Rectal smooth muscle tissue (tissue), 1 donor: Measurements from ENCODE around the gene WDR54.
"Not testable (repeated sequence)": the region's sequence is repeated elsewhere in the genome, so short reads cannot be mapped to it uniquely, and the experiment has no call there.

Experiments used
- H3K27ac ChIP-seq: one replicate; pipeline ENCODE4 v1.7.0; 2013; ENCODE audit warnings: low read depth, low read length, inconsistent platforms
- H3K27me3 ChIP-seq: one replicate; pipeline ENCODE4 v1.7.0; 2013; ENCODE audit warnings: low read length; ENCODE audit not compliant: control insufficient read depth, insufficient read depth
- H3K36me3 ChIP-seq: one replicate; pipeline ENCODE4 v1.7.0; 2013; ENCODE audit warnings: low read length; ENCODE audit not compliant: control insufficient read depth, insufficient read depth
- H3K4me1 ChIP-seq: one replicate; pipeline ENCODE4 v1.7.0; 2013; ENCODE audit warnings: low read length; ENCODE audit not compliant: control insufficient read depth, insufficient read depth
- H3K4me3 ChIP-seq: one replicate; pipeline ENCODE4 v1.7.0; 2013; ENCODE audit warnings: low read length
- H3K9ac ChIP-seq: one replicate; pipeline ENCODE4 v1.7.0; 2013; ENCODE audit warnings: low read length

The WDR54 gene

GRCh38 chr2:74470742-74471141 lies 49.2 kb downstream of the WDR54 start:
- H3K4me3 ChIP-seq, H3K9ac ChIP-seq, H3K4me1 ChIP-seq, H3K27me3 ChIP-seq, H3K27ac ChIP-seq: not testable (repeated sequence)
- H3K36me3 ChIP-seq: peaks cover 11% of the 10 kb centered on the region

DNA sequence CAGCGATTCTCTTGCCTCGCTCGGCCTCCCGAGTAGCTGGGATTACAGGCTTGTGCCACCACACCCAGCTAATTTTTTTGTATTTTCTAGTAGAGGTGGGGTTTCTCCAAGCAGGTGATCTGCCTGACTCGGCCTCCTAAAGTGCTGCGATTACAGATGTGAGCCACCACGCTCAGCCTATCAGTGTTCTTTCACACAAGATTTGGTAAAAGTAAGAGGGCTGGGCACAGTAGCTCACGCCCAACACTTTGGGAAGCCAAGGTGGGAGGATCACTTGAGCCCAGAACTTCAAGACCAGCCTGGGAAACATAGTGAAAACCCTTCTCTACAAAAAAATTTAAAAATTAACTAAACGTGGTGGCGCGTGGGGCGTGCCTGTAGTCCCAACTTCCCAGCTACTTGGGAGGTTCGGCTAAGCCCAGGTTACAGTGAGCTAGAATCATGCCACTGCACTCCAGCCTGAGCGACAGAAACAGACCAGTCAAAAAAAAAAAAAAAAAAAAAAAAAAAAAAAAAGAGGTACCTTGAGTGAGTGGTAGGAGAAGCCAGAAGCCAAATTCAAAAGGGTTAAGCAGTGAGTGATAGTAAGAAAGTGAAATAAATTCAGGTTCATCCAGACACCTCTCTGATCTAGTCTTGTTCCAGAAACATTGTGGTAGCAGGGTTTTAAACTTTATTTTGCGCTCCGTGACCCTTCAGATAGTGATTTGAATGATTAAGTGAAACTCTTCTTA lies 50.0 kb downstream of the WDR54 start:
- Histone ChIP-seq H3K27ac (peak overlapping the region; percentile 91), H3K36me3 (peaks cover 11% of the 10 kb centered on the region), H3K27me3 (no peaks in the 10 kb centered on the region), H3K4me1 (peaks cover 9% of the 10 kb centered on the region), H3K4me3 (peak overlapping the region; percentile 97), H3K9ac (peak overlapping the region; percentile 36)

DNA sequence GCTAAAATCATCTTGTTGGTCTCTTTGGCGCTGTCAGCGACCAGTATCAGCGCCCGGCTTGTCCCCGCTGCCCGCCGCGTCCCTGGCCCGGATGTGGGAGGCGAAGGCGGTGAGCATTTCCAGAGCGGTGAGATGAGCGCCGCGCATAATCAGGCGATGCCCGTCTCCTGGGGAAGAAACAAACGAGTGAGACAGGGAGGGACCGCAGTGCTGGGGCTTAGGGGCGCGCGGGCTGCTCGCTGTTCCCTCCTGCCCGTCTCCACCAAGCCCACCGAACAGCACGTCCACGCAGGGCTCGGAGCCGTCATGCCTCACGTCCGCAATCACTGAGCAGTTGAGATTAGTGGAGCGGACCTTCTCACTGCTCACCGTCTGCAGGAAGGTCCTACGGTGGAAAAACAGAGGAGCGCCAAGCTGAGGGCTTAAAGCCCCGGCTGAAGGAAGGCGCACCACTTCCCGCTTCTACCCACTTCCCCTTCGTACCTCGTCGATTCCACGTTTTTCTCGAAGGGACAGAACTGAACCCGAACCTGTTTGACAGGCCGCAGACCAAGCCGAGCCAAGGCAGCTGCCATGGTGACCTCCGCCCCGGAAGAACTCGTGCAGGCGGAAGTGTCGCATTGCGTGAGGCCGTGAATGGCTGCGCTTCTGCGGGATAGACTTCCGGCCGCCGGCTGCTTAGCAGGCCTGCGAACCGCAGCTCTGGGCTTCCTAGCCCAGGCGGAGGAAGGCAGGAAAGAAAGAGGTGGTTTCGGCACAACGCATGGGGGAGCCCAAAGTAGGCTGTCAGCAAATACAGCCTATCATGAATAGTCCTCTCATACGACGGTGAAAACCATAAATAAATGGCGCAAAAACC lies 50.8 kb downstream of the WDR54 start, which contains the start of gene MRPL53:
Gene MRPL53 (minus strand): TSS at position 595 of the 859 bp plus-strand sequence. CDS start 20 bp downstream, at position 575.
- Histone ChIP-seq H3K4me3 (peak within 1 kb of the TSS; percentile 97), H3K27ac (peak within 1 kb of the TSS; percentile 91), H3K9ac (peak within 1 kb of the TSS; percentile 36), H3K27me3 (no peaks in the 10 kb centered on the region), H3K4me1 (peaks cover 9% of the 10 kb centered on the region), H3K36me3 (peaks cover 13% of the 10 kb centered on the region)

DNA sequence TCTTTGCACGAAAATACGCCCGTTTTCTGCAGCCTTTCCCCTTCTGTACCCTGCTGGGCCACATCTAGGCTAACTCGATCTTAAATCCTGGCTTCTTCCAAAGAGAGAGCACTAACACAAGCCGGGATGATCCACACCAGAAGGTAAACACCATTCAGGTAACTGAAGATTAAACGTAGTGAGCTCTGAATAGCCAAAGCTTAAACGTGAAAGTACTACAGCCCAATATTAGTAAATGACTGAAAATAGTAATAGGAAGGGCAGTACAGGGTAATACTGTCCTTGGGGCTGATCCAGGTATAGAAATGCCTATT lies 51.4 kb downstream of the WDR54 start:
- H3K36me3 ChIP-seq: peaks cover 16% of the 10 kb centered on the region
- peak overlapping the region; percentile 97 for H3K4me3 ChIP-seq
- H3K27ac ChIP-seq: peak overlapping the region; percentile 91
- H3K27me3 ChIP-seq: no peaks in the 10 kb centered on the region
- H3K4me1 ChIP-seq: peaks cover 9% of the 10 kb centered on the region
- H3K9ac ChIP-seq: peak overlapping the region; percentile 36

- peaks cover 16% of the 10 kb centered on the region for H3K36me3 ChIP-seq
- no peak overlapping the region for H3K9ac ChIP-seq
Measured at GRCh38 chr2:74474481-74474880, 53.0 kb downstream of the WDR54 start.

GRCh38 chr2:74474899-74475298 lies 53.4 kb downstream of the WDR54 start:
- Histone ChIP-seq H3K9ac (no peak overlapping the region), H3K27ac (no peak overlapping the region), H3K4me3 (no peak overlapping the region), H3K27me3 (no peaks in the 10 kb centered on the region), H3K36me3 (peaks cover 16% of the 10 kb centered on the region), H3K4me1 (peaks cover 9% of the 10 kb centered on the region)

More at GRCh38 chr2:74474481-74474880, 53.0 kb downstream of the WDR54 start:
- H3K27ac ChIP-seq: no peak overlapping the region
- no peak overlapping the region for H3K4me3 ChIP-seq
- H3K27me3 ChIP-seq: no peaks in the 10 kb centered on the region
- peaks cover 9% of the 10 kb centered on the region for H3K4me1 ChIP-seq
